Measurements from ENCODE around the gene ADSS2.

DNA sequence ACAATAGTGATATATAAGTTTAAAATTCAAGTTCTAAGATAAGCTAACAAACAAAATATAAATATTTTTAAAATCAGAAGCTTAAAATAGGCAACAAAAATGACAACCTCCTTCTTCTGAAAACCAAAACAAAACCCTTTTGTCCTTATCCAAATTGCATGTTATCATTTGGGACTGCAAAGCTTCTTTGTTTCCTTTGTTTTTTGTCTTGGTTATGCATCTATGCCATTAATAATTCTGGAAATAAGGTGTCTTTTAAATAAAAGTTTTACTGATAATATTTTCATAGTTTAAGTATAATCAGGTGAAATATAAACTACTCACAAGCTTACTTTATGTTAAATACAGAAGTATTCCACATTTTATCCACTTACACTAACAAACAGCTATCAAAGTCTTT is 20.5 kb downstream of the ADSS2 start:
- TF ChIP-seq CTCF (IDR thresholded peaks at IDR 0.05; ENCODE audit: insufficient read depth, low read depth, low read length) (no peak), EZH2 (IDR thresholded peaks at IDR 0.05; ENCODE audit: insufficient read depth, low read length) (no peak)

Data from astrocyte (in vitro differentiated cells and primary cell).